Parathyroid adenoma (tissue), 2 donors: ENCODE data around the gene OR8S1.

ENCODE experiments used
- H2AFZ ChIP-seq: fragments of 300-600 bp; sonication (generic); one replicate; pipeline ENCODE4 v1.7.0; 2017; ENCODE audit warnings: antibody characterized with exemption, mild to moderate bottlenecking
- H3K27ac ChIP-seq: fragments of 300-600 bp; sonication (generic); one replicate; pipeline ENCODE4 v1.7.0; 2017
- H3K27me3 ChIP-seq: fragments of 300-600 bp; sonication (generic); one replicate; pipeline ENCODE4 v1.7.0; 2017; ENCODE audit warnings: low read length; ENCODE audit not compliant: control insufficient read depth, insufficient read depth
- H3K36me3 ChIP-seq: fragments of 300-600 bp; sonication (generic); one replicate; pipeline ENCODE4 v1.7.0; 2017; ENCODE audit warnings: low read length; ENCODE audit not compliant: control insufficient read depth, insufficient read depth
- H3K4me1 ChIP-seq: fragments of 300-600 bp; sonication (generic); one replicate; pipeline ENCODE4 v1.7.0; 2017; ENCODE audit warnings: control low read depth
- H3K4me2 ChIP-seq: fragments of 300-600 bp; sonication (generic); one replicate; pipeline ENCODE4 v1.7.0; 2017; ENCODE audit warnings: low read length
- H3K4me3 ChIP-seq: fragments of 300-600 bp; sonication (generic); one replicate; pipeline ENCODE4 v1.7.0; 2017; ENCODE audit warnings: low read depth, low read length
- H3K79me2 ChIP-seq: fragments of 300-600 bp; sonication (generic); one replicate; pipeline ENCODE4 v1.7.0; 2017; ENCODE audit warnings: control low read depth
- H3K9ac ChIP-seq: fragments of 300-600 bp; sonication (generic); one replicate; pipeline ENCODE4 v1.7.0; 2017; ENCODE audit warnings: mild to moderate bottlenecking
- H3K9me3 ChIP-seq: fragments of 300-600 bp; sonication (generic); one replicate; pipeline ENCODE4 v1.7.0; 2017; ENCODE audit warnings: low read length; ENCODE audit not compliant: control insufficient read depth
- TF ChIP-seq, protein P1 (sequence below): fragments of 300-600 bp; sonication (generic); IDR thresholded peaks from one replicate; pipeline ENCODE4 v1.7.0; 2017; ENCODE audit warnings: antibody characterized with exemption, mild to moderate bottlenecking
- donor health status: primary hyperparathyroidism.

Gene OR8S1

DNA sequence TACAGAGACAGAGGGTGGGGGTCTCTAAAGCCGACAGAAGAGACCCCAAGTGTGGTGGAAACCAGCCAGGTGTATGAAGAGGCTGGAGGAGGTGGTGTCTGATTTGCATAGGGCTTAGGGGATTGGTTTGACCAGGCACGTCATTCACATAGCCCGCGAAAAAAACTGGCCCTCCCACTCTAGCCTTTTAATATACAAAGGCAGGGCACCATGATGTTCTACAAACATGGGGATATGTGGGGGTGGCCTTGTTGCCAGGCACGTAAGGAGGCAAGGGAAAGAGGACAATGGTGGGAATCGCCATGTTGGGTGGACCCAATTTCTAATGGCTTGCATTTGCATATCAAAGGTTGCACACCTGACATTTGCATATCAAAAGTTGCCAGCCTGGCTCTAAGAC, 31.2 kb downstream of the OR8S1 start:
- H3K27me3 ChIP-seq = no peaks in the 10 kb centered on the region
- H3K27ac ChIP-seq = no peak overlapping the region
- no peak overlapping the region for H3K4me3 ChIP-seq
- no peaks in the 10 kb centered on the region for H3K4me1 ChIP-seq
- H3K4me2 ChIP-seq = no peak overlapping the region
- no peak overlapping the region for H3K9ac ChIP-seq
- no peaks in the 10 kb centered on the region for H3K9me3 ChIP-seq
- no peaks in the 10 kb centered on the region for H3K79me2 ChIP-seq
- H2AFZ ChIP-seq = no peak overlapping the region
- TF ChIP-seq, protein P1, sequence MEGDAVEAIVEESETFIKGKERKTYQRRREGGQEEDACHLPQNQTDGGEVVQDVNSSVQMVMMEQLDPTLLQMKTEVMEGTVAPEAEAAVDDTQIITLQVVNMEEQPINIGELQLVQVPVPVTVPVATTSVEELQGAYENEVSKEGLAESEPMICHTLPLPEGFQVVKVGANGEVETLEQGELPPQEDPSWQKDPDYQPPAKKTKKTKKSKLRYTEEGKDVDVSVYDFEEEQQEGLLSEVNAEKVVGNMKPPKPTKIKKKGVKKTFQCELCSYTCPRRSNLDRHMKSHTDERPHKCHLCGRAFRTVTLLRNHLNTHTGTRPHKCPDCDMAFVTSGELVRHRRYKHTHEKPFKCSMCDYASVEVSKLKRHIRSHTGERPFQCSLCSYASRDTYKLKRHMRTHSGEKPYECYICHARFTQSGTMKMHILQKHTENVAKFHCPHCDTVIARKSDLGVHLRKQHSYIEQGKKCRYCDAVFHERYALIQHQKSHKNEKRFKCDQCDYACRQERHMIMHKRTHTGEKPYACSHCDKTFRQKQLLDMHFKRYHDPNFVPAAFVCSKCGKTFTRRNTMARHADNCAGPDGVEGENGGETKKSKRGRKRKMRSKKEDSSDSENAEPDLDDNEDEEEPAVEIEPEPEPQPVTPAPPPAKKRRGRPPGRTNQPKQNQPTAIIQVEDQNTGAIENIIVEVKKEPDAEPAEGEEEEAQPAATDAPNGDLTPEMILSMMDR = no peak
- H3K36me3 ChIP-seq = no peaks in the 10 kb centered on the region

DNA sequence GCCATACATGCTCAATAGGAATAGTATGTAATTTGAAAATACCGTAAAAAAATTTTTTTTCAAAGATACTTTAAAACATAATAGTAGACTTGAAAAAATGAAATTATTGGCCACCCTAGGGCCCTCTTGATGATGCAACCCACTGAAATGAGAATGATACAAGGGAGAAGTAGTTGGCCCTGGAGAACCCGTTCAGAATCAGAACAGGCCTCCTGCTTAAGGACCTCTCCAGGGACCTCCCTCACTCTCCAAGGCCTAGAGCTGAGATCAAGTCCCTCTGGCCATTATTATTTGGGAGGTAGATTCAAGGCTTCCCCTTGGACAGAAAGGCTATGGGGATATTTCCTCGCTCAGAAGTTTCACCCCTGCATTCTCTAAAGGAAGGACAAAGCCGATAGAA, 32.5 kb downstream of the OR8S1 start:
- no peaks in the 10 kb centered on the region for H3K9me3 ChIP-seq
- no peaks in the 10 kb centered on the region for H3K27me3 ChIP-seq
- no peaks in the 10 kb centered on the region for H3K79me2 ChIP-seq
- H3K9ac ChIP-seq = no peak overlapping the region
- TF ChIP-seq, protein P1 = no peak
- no peak overlapping the region for H3K27ac ChIP-seq
- H3K4me3 ChIP-seq = no peak overlapping the region
- H2AFZ ChIP-seq = no peak overlapping the region
- no peak overlapping the region for H3K4me2 ChIP-seq
- no peaks in the 10 kb centered on the region for H3K4me1 ChIP-seq
- H3K36me3 ChIP-seq = no peaks in the 10 kb centered on the region

DNA sequence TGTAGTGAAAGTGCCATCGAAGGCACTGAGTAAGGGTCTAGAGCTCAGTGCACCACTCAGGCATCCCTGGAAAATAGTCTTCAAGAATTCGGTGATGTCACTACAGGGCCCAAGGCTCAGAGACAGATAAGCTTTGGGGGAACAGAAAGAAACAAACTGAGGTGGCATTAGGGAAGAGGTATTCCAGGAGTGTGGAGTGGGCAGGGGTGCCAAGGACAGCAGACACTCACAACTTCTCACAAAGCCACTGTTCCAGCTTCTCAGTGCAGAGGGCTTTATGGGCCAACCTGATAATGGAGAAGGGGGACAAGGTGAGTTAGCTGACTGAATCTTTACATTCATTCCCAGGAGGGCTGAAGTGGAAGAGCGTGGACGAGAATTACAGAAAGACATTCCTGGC, 42.3 kb downstream of the OR8S1 start:
- Histone ChIP-seq H3K27ac (no peak overlapping the region), H3K9ac (no peak overlapping the region), H3K4me3 (no peak overlapping the region), H3K4me1 (no peaks in the 10 kb centered on the region), H3K79me2 (no peaks in the 10 kb centered on the region), H3K27me3 (no peaks in the 10 kb centered on the region), H3K9me3 (no peaks in the 10 kb centered on the region), H3K36me3 (no peaks in the 10 kb centered on the region), H3K4me2 (no peak overlapping the region), H2AFZ (no peak overlapping the region)
- TF ChIP-seq, protein P1 = no peak

DNA sequence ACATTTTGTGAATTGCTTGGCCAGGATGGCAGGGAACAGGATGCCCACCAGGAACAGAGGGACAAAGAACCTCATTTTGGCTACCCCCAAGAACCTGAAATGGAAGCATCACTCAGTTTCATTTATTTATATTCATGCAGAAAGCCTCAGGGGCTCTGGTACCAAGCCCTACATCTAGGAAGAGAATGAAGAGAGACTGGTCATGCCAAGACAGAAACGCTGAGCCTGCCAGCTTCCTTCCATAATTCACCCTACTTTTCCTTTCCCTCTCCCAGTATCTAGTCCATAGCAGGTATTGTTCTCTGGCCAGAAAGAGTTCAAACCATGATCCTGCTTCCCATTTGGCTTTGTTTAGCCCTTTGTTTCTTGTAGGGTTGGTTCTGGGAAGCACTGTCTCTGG, 44.5 kb downstream of the OR8S1 start, which contains the start of gene LALBA:
Gene LALBA, minus strand, starts transcription at position 101 of the 400 bp plus-strand sequence. Its CDS starts 26 bp downstream, at position 75.
- Histone ChIP-seq H3K4me2 (no peak within 1 kb of the TSS), H2AFZ (no peak within 1 kb of the TSS), H3K27ac (no peak within 1 kb of the TSS), H3K27me3 (no peaks in the 10 kb centered on the region), H3K36me3 (no peaks in the 10 kb centered on the region), H3K9me3 (no peaks in the 10 kb centered on the region), H3K4me1 (no peaks in the 10 kb centered on the region), H3K79me2 (no peaks in the 10 kb centered on the region), H3K9ac (no peak within 1 kb of the TSS), H3K4me3 (no peak within 1 kb of the TSS)
- TF ChIP-seq, protein P1 = no peak

DNA sequence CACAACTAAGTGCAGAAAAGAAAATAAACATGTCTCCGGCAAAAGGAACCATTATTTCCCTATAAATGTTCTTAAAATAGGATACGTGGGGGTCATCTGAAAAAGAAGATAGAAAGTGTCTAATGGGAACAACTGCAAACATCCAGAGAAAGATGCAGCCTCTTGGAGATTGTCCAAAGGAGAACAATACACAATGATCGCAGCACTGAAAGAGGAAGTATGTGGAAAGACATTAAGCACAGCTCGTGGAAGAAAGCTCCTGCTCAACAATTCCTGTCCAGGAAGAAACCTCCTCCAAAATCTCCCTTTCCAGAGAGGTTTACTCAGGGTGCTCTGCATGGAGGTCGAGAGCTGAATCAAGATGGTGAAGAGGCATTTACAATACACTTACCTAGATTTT, 46.9 kb downstream of the OR8S1 start:
- Histone ChIP-seq H3K27ac (no peak overlapping the region), H3K4me1 (no peaks in the 10 kb centered on the region), H3K4me2 (no peak overlapping the region), H3K4me3 (no peak overlapping the region), H3K36me3 (no peaks in the 10 kb centered on the region), H3K27me3 (no peaks in the 10 kb centered on the region), H3K9me3 (no peaks in the 10 kb centered on the region), H3K9ac (no peak overlapping the region), H2AFZ (no peak overlapping the region), H3K79me2 (no peaks in the 10 kb centered on the region)
- TF ChIP-seq, protein P1 = no peak
